HUDEP-2 (cell line): Measurements from ENCODE around the gene XRCC2.
"Not testable (repeated sequence)": the region's sequence is repeated elsewhere in the genome, so short reads cannot be mapped to it uniquely, and the experiment has no call there.

Experiments used
- DNase-seq, 76 experiments: peaks; one replicate each; lab custom pipeline; 2025; ENCODE audit not compliant: unreplicated experiment in 76 of 76; lab: John Stamatoyannopoulos, UW

XRCC2 gene

DNA sequence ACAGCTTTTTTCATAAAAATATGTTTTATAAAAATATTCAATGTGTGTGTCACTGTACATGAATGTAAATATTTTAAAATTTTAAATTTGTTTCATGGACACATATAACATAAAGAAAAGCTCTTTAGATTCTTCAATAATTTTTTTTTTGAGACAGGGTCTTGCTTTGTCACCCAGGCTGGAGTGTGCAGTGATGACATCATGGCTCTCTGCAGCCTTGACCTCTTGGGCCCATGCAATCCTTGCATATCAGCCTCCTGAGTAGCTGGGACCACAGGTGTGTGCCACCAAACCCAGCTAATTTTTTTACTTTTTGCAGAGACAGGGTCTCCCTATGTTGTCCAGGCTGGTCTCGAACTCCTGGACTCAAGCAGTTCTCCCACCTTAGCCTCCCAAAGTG, 9.9 kb downstream of the XRCC2 start:
- no peak for DNase-seq

- DNase-seq = no peak
Measured at GRCh38 chr7:152664636-152665035, 11.3 kb downstream of the XRCC2 start.

DNA sequence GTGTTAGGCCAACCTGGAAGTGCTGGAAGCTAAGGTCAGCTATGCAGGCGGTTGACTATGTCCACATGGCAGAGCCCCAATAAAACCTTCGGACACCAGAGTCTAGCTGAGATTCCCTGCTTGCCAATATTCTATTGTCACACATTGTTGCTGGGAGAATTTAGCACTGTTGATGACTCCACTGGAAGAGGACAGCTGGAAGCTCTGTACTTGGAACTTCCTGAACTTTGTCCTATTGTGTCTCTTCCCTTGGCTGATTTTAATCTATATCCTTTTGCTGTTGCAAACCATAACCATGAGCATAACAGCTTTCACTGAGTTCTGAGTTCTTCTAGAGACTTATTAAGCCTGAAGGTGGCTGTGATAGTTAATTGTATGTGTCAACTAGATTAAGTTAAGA, 12.0 kb downstream of the XRCC2 start:
- no peak for DNase-seq

GRCh38 chr7:152663148-152663740, 12.7 kb downstream of the XRCC2 start:
- DNase-seq = no peak

- DNase-seq = no peak
Measured at GRCh38 chr7:152661479-152661878, 14.5 kb downstream of the XRCC2 start.

DNA sequence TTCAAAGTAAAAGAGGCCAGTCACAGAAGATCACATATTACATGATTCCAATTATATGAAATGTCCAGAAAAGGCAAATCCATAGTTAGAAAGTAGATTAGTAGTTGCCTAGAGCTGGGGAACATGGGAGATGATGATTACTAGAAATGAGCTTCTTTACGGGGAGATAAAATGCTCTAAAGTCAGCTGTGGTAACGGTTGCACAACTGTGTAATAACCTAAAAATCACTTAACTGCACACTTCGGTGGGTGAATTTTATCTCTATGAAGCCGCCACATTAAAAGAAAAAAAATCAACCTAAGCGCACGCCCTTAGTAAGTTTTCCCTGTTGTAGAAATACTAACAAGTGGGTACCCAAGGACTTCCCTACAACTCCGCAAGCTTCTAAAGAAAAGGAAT, 15.9 kb downstream of the XRCC2 start:
- DNase-seq = no peak

DNA sequence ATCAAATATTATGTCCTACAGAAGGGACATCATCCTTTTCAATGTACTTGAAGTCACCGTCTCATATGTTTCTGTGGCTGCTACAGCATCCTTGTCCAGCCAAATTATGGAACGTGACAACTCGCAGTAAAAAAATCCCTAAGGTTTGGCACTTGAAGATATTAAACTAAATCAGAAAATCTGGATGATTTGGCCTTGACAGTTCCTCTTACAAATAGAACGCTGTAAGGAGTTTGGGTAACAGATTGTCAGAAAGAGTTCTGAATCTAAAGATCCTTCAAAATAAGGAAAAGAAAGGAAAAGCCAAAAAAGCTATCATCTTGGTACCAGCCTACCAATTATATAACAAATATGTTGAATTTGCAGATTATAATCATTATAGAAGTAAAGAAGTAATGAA, 21.0 kb downstream of the XRCC2 start:
- no peak for DNase-seq

DNA sequence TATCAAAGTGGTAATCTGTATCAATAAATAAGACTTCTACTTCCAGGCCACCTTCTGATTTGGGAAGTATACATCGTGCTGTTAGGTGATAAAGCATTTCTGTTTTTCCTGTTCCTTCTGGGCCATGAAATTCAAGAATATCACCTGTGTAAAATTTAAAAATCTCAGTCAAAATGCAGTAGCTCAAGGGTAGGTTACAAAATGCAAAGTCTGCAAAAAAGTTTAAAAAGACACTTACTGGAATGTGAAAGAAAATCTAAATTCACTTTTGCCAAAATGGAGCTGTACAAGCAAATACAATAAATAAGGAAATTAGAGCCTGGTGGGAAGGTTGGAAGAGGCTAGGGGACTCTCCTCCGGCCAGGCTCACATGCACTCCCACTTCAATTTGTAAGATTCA, 26.7 kb downstream of the XRCC2 start:
- DNase-seq = no peak

- no peak for DNase-seq
Measured at GRCh38 chr7:152647009-152647408, 28.9 kb downstream of the XRCC2 start.

GRCh38 chr7:152646579-152646978, 29.4 kb downstream of the XRCC2 start:
- not testable (repeated sequence) for DNase-seq

DNA sequence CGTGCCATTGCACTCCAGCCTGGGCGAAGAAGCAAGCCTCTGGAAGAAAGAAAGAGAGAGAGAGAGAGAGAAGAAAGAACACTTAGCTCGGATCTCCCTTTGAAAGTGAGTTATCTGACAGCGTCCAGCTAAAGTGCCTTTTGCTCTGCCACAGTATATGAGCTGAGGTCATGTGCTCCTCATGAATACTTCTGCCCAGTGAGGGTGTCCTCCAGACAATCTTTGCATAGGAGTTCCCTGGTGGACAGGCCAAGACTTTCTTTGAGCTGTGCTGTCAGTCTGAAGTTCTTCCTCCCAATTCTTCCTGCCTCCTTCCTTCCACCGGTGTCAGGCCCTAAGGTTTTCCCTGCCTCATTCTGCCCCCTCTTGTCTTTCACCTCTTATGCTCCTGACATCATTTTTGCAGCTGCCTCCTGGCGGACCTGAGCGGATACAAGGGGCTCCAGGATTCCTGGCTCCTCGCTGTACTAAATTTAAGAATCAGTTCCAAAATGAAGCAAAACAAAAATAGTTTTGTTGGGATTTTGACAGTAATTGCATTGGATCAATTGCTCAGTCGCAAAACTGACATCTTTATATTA, 31.9 kb downstream of the XRCC2 start:
- no peak for DNase-seq

DNA sequence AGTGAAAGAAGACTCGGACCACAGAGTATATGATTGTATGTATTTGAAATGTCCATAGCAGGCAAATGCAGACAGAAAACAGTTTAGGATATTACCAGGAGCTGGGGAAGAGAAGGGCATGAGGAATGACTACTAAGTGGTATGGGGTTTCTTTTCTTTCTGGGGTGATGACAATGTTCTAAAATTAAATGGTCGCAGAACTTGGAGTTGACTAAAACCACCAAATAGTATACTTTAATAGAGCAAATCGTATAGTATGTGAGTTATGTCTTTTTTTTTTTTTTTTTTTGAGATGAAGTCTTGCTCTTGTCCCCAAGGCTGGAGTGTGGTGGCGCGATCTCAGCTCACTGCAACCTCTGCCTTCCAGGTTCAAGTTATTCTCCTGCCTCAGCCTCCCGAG, 34.6 kb downstream of the XRCC2 start:
- DNase-seq = no peak

DNA sequence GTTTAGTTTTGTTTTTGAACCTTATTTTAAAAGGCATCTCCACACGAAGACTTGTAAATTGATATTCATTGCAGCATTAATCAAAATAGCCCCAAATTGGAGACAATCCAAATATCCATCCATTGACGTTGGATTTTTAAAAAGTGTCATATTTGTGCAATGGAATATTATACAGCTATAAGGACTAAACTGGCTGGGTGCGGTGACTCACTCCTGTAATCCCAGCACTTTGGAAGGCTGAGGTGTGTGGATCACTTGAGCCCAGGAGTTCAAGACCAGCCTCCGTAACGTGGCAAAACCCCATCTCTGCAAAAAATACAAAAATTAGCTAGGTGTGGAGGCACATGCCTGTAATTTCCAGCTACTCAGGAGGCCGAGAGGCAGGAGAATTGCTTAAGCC, 35.1 kb downstream of the XRCC2 start:
- DNase-seq = no peak

DNA sequence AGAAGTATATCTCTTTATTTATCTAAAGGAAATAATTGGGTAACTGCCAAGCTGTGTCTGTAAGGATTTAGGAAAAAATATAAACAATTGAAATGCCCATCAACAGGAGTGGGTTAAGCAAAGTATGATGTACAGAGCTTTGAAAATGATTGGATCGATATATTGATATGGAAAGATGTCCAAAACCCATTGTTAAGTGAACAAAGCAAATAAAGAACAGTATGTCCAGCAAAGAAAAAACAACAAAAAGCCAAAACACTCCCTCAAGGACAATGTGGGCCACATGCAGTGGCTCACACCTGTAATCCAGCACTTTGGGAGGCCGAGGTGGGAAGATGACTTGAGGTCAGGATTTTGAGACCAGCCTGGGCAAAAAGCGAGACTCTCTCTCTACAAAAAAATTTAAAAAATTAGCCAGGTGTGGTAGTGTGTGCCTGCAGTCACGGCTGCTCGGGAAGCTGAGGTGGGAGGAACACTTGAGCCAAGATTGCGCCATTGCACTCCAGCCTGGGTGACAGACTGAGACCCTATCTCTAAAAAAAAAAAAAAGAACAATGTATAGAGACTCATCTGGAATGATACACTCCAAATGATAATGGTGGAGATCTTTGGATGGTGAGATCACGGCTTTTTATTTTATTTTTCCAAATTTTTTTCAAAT, 37.9 kb downstream of the XRCC2 start:
- no peak for DNase-seq

GRCh38 chr7:152637161-152637560, 38.8 kb downstream of the XRCC2 start:
- no peak for DNase-seq

GRCh38 chr7:152636441-152636840, 39.5 kb downstream of the XRCC2 start:
- DNase-seq = no peak

- DNase-seq = no peak
Measured at GRCh38 chr7:152633504-152633903, 42.4 kb downstream of the XRCC2 start.

DNA sequence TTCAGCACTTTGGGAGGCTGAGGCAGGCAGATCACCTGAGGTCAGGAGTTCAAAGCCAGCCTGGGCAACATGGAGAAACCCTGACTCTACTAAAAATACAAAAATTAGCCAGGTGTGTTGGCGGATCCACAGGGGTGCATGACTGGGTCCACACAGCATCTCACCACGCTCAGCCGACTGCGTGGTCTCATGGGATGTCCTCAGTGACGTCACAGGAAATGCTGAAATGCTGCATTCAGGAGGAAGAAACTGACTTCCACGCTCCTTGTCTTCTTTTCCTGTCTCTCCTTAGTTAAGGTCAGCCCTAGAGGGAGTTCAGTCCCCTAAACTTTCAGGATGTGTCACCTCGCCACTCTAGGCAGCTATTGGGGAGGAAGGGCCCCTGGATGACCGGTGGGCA, 42.9 kb downstream of the XRCC2 start:
- DNase-seq = no peak

GRCh38 chr7:152628772-152629171, 47.2 kb downstream of the XRCC2 start:
- DNase-seq = not testable (repeated sequence)

DNA sequence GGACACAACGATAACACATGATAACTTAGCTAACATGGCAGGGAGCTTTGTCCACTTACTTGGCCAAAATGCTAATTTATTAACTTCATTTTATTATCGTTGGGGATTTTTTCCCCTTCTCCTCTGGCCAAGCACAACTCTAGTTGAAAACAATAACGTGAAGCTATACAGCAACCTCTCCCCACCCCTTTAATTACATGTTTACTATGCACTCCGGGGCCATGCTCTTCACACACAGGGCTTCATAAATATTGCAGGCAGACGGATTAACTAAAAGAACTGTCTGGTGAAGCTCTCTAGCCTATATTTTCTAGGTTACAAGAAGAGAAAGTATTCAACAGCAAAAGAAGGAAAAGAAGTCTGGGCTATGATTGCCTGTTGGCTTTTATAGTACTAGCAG, 51.7 kb downstream of the XRCC2 start:
- no peak for DNase-seq

DNA sequence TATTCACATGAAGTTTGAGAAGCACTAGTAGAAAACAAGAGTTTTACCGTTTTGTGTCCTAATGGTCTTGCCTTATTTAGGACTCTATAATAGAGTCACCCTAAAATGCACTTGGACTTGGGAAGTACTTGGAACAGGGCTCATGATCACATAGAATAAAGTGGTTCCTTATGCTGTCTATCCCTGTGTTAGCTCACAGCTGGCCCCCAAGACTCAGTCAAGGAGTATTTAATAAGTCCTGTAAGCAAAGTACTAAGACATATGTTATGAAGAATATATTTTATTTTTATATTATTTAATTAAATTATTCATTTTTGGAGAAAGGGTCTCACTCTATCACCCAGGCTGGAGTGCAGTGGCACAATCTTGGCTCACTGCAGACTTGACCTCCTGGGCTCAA, 54.5 kb downstream of the XRCC2 start:
- DNase-seq = no peak

GRCh38 chr7:152619027-152619739, 56.8 kb downstream of the XRCC2 start:
- no peak for DNase-seq
